PC-9 (cell line): Measurements from ENCODE around the gene CAMK2B. TPM values are rescaled to one million over a fixed set of nuclear protein-coding genes. Genes with fewer than 3 reads are reported as not detected.
A peak's percentile ranks its signal among the peaks of the same experiment; 100 is the strongest.
"Not testable (repeated sequence)": the region's sequence is repeated elsewhere in the genome, so short reads cannot be mapped to it uniquely, and the experiment has no call there.

ENCODE experiments used
- BruUV-seq: library from RNA; stranded (reverse); fragments of 400-500 nt; replicated peaks from 2 replicates; lab custom pipeline; 2021; lab: Mats Ljungman, UMichigan
- CTCF ChIA-PET: fragments of 300-600 bp; sonication (Branson Sonifier 250); formaldehyde crosslinking; loops from one replicate; lab custom pipeline; 2022; ENCODE audit warnings: antibody characterized with exemption; lab: Charles Lee
- POLR2A ChIA-PET: fragments of 300-600 bp; sonication (Branson Sonifier 250); formaldehyde crosslinking; loops from one replicate; lab custom pipeline; 2022; ENCODE audit warnings: antibody characterized with exemption; ENCODE audit not compliant: unreplicated experiment; lab: Charles Lee
- DNase-seq, 2 experiments: peaks; one replicate each; pipeline versions ENCODE4 v3.0.0 to v3.0.0-alpha.2; 2015 to 2022; ENCODE audit warnings: mixed read lengths in 1 of 2
- H2AFZ ChIP-seq: fragments of 200-600 bp; sonication (generic); 2 replicates; pipeline ENCODE4 v1.8.1; 2017; ENCODE audit warnings: antibody characterized with exemption
- H3F3A ChIP-seq: fragments of 200-600 bp; sonication (generic); 2 replicates; pipeline ENCODE4 v1.8.1; 2017; ENCODE audit warnings: antibody characterized with exemption, mild to moderate bottlenecking, low read depth; ENCODE audit not compliant: insufficient read depth
- H3K27ac ChIP-seq: fragments of 200-600 bp; sonication (generic); 2 replicates; pipeline ENCODE4 v1.6.1; 2016; ENCODE audit warnings: mixed run types
- H3K27me3 ChIP-seq: fragments of 200-600 bp; sonication (generic); 2 replicates; pipeline ENCODE4 v1.6.1; 2016; ENCODE audit warnings: low read depth, mixed run types; ENCODE audit not compliant: insufficient read depth
- H3K36me3 ChIP-seq: fragments of 200-600 bp; sonication (generic); 2 replicates; pipeline ENCODE4 v1.6.1; 2016; ENCODE audit warnings: low read depth, mixed run types
- H3K4me1 ChIP-seq: fragments of 200-600 bp; sonication (generic); replicated peaks from 2 replicates; pipeline ENCODE4 v1.6.1; 2016; ENCODE audit warnings: mixed run types; ENCODE audit not compliant: insufficient read depth
- H3K4me2 ChIP-seq: fragments of 200-600 bp; sonication (generic); 2 replicates; pipeline ENCODE4 v1.6.1; 2017; ENCODE audit warnings: mixed run types
- H3K4me3 ChIP-seq: fragments of 200-600 bp; sonication (generic); 2 replicates; pipeline ENCODE4 v1.6.1; 2016; ENCODE audit warnings: mixed run types
- H3K79me2 ChIP-seq: fragments of 200-600 bp; sonication (generic); 2 replicates; pipeline ENCODE4 v1.6.1; 2017; ENCODE audit warnings: low read depth, mixed run types
- H3K9me2 ChIP-seq: fragments of 200-600 bp; sonication (generic); 2 replicates; pipeline ENCODE4 v1.8.1; 2017; ENCODE audit warnings: mild to moderate bottlenecking; ENCODE audit not compliant: insufficient read depth
- H3K9me3 ChIP-seq: fragments of 200-600 bp; sonication (generic); 2 replicates; pipeline ENCODE4 v1.8.1; 2016; ENCODE audit warnings: low read depth; ENCODE audit not compliant: insufficient read depth
- H4K20me1 ChIP-seq: fragments of 200-600 bp; sonication (generic); 2 replicates; pipeline ENCODE4 v1.8.1; 2017; ENCODE audit not compliant: insufficient read depth
- EZH2 ChIP-seq: fragments of 200-600 bp; sonication (generic); IDR thresholded peaks from 2 replicates; pipeline ENCODE4 v1.8.0; 2017; ENCODE audit warnings: antibody characterized with exemption, low read depth
- intact Hi-C: fragments of 100-400 bp; cut with micrococcal nuclease; formaldehyde crosslinking; loops from one replicate; pipeline ENCODE4 v1.10.0; 2022; ENCODE audit not compliant: unreplicated experiment
- total RNA-seq: library from RNA; stranded (reverse); gene quantifications from 2 replicates; pipeline ENCODE4 v1.2.3, GENCODE V29; 2021
- TF ChIP-seq, protein P1 (sequence below): fragments of 200-600 bp; sonication (generic); conservative IDR thresholded peaks from 2 replicates; pipeline ENCODE4 v1.6.1; 2017; ENCODE audit warnings: mixed run types, antibody characterized with exemption, mild to moderate bottlenecking, moderate library complexity

CAMK2B gene
- total RNA-seq, 1 experiment from 2014 or later, result 0.15 TPM

DNA sequence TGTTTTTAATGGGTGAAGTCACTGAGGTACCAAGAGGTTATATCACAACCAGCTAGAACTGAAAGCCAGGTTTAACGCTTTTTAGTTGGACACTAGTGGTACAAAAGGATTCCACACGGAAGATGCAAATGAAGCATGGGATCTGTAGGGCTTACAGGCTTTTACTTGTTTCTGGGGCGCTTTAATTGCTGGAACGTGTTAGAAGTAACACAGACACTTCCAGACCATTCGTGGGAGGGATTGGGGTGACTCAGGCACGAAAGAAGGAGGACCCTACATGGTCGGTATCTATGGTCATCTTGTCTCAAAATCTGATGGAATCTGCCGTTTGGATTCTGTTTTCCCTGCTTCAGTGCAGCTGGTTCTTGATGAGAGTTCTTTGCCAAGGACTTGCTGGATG, 123.6 kb downstream of the CAMK2B start:
- intact Hi-C loops, result loop anchor here (1.0 kb wide), 1 partner anchor 39 kb away; no protein-coding TSS in a partner anchor
- CTCF ChIA-PET, result interaction anchor here (0.6 to 1.6 kb wide), 3 partner anchors 24 to 163 kb away, joined by 3 to 14 read pairs (median 3); no protein-coding TSS in a partner anchor

DNA sequence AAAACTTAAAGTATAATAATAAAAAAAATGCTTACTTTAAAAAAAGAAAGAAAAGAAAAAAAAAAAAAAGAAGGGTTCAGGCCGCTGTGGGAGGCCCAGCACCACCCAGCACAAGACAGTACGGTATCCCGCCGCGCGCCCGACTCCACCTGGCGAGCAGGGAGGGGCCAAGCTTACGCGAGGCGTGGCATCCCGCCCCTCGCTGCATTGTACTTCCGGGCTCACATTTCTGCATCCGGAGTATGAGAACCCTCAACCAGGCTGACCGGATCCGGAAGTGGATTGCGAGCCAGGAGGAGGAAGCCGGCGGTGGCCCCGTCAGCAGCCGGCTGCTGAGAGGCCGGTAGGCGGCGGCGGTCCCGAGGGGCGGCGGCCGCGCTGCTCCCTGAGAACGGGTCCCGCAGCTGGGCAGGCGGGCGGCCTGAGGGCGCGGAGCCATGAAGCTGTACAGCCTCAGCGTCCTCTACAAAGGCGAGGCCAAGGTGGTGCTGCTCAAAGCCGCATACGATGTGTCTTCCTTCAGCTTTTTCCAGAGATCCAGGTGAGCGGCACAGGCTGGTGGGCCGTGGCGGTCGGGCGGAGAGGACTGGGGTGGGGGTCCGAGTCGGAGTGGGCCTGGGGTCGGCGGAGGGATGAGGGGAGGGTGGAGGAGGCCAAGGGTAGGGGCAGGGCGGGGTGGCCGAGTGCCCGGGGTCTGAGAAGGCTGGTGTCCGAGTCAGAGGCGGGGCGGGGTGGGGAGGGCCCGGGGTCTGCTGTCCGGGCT, 124.5 kb downstream of the CAMK2B start, which contains the start of gene YKT6:
YKT6 (plus strand) TSS at position 280 of the 763 bp plus-strand sequence; CDS start at position 438, 158 bp downstream.
- no peak for TF ChIP-seq EZH2
- TF ChIP-seq, protein P1, sequence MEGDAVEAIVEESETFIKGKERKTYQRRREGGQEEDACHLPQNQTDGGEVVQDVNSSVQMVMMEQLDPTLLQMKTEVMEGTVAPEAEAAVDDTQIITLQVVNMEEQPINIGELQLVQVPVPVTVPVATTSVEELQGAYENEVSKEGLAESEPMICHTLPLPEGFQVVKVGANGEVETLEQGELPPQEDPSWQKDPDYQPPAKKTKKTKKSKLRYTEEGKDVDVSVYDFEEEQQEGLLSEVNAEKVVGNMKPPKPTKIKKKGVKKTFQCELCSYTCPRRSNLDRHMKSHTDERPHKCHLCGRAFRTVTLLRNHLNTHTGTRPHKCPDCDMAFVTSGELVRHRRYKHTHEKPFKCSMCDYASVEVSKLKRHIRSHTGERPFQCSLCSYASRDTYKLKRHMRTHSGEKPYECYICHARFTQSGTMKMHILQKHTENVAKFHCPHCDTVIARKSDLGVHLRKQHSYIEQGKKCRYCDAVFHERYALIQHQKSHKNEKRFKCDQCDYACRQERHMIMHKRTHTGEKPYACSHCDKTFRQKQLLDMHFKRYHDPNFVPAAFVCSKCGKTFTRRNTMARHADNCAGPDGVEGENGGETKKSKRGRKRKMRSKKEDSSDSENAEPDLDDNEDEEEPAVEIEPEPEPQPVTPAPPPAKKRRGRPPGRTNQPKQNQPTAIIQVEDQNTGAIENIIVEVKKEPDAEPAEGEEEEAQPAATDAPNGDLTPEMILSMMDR, result peak; percentile 68; the same call in 1 of the 2 replicates
- no peaks in the 10 kb centered on the region; the same call in 1 of the 2 replicates for H3F3A ChIP-seq
- peaks cover 17% of the 10 kb centered on the region for H3K36me3 ChIP-seq
- H3K4me3 ChIP-seq, result peak within 1 kb of the TSS; percentile 97
- H3K79me2 ChIP-seq, result peaks cover 41% of the 10 kb centered on the region
- H3K9me2 ChIP-seq, result no peaks in the 10 kb centered on the region
- H4K20me1 ChIP-seq, result peaks cover 30% of the 10 kb centered on the region
- H3K27me3 ChIP-seq, result no peaks in the 10 kb centered on the region
- no peaks in the 10 kb centered on the region for H3K9me3 ChIP-seq
- no TSS peak for BruUV-seq
- peak within 1 kb of the TSS; percentile 85 for H2AFZ ChIP-seq
- H3K27ac ChIP-seq, result 0 out of 2 replicates have a peak within 1 kb of the TSS, but pooled peaks have one; percentile 10
- peak; percentile 97 to 98 for DNase-seq
- ChIA-PET CTCF (interaction anchor here (0.6 to 1.6 kb wide), 6 partner anchors 22 to 772 kb away, joined by 3 to 19 read pairs (median 6); no protein-coding TSS in a partner anchor), POLR2A (interaction anchor here (0.5 to 0.7 kb wide), 5 partner anchors 37 to 207 kb away, joined by 3 to 13 read pairs (median 4); no protein-coding TSS in a partner anchor)
- peak within 1 kb of the TSS; percentile 94 for H3K4me2 ChIP-seq
- H3K4me1 ChIP-seq, result peaks cover 9% of the 10 kb centered on the region
- intact Hi-C loops, result loop anchor here (1.0 kb wide), 4 partner anchors 38 to 129 kb away; partner anchors contain the start of genes POLD2 and POLM

More for the DNA sequence above, 123.6 kb downstream of the CAMK2B start:
- Histone ChIP-seq H3K4me2 (peak overlapping the region; percentile 94), H3F3A (no peaks in the 10 kb centered on the region), H2AFZ (0 out of 2 replicates have a peak overlapping the region, but pooled peaks have one; percentile 85), H3K9me3 (no peaks in the 10 kb centered on the region), H3K4me1 (peaks cover 9% of the 10 kb centered on the region), H4K20me1 (peaks cover 30% of the 10 kb centered on the region), H3K4me3 (peak overlapping the region; percentile 97), H3K9me2 (no peaks in the 10 kb centered on the region), H3K27ac (no peak overlapping the region), H3K27me3 (no peaks in the 10 kb centered on the region), H3K79me2 (peaks cover 41% of the 10 kb centered on the region), H3K36me3 (peaks cover 25% of the 10 kb centered on the region)
- TF ChIP-seq EZH2, result no peak
- TF ChIP-seq, protein P1, result no peak
- BruUV-seq, result no TSS peak
- POLR2A ChIA-PET, result interaction anchor here (0.6 kb wide), 1 partner anchor 72 kb away, joined by 4 read pairs; no protein-coding TSS in a partner anchor
- DNase-seq, result no peak

DNA sequence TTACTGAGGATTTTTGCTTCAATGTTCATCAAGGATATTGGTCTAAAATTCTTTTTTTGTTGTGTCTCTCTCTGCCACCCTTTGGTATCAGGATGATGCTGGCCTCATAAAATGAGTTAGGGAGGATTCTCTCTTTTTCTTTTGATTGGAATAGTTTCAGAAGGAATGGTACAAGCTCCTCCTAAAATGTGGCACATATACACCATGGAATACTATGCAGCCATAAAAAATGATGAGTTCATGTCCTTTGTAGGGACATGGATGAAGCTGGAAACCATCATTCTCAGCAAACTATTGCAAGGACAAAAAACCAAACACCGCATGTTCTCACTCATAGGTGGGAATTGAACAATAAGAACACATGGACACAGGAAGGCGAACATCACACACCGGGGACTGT, 125.2 kb downstream of the CAMK2B start:
- H3F3A ChIP-seq, H3K4me2 ChIP-seq, H2AFZ ChIP-seq, BruUV-seq, H3K4me1 ChIP-seq, H3K9me2 ChIP-seq, H3K4me3 ChIP-seq, H3K27ac ChIP-seq, DNase-seq, H3K36me3 ChIP-seq, H3K9me3 ChIP-seq, H3K27me3 ChIP-seq: not testable (repeated sequence)
- peaks cover 30% of the 10 kb centered on the region for H4K20me1 ChIP-seq
- H3K79me2 ChIP-seq, result peaks cover 41% of the 10 kb centered on the region
- intact Hi-C loops, result loop anchor here (1.0 kb wide), 3 partner anchors 77 to 128 kb away; partner anchors contain the start of genes POLD2 and POLM
- ChIA-PET POLR2A (interaction anchor here (0.7 kb wide), 2 partner anchors 36 to 46 kb away, joined by 3 to 7 read pairs; no protein-coding TSS in a partner anchor), CTCF (interaction anchor here (0.7 kb wide), 1 partner anchor 286 kb away, joined by 8 read pairs; no protein-coding TSS in a partner anchor)
